ENCODE measurements around the gene NTN4. TPM values are rescaled to one million over a fixed set of nuclear protein-coding genes. Genes with fewer than 3 reads are reported as not detected.

NTN4 gene
- polyA plus RNA-seq, 1 donor (not counting 4 experiments of a cell fraction or from before 2014, with no cell fraction given), result 8.3 TPM

- H3K4me1 ChIP-seq (ENCODE audit: control insufficient read depth, extremely low read depth, insufficient read depth, low read length), result peaks cover 12% of the 10 kb centered on the region
- H3K4me2 ChIP-seq (ENCODE audit: control insufficient read depth, extremely low read depth, insufficient read depth, low read depth, low read length), result peak overlapping the region; percentile 25
- peak overlapping the region; percentile 36 for H2AFZ ChIP-seq (ENCODE audit: control insufficient read depth, low read length)
- H3K9me3 ChIP-seq (ENCODE audit: control insufficient read depth, low read depth, low read length), result no peaks in the 10 kb centered on the region
- FAIRE-seq (no peak), DNase-seq (ENCODE audit: low read depth, low spot score) (no peak)
- no peak for TF ChIP-seq EZH2 (IDR thresholded peaks at IDR 0.05; ENCODE audit: low read length)
- TF ChIP-seq, protein P1, sequence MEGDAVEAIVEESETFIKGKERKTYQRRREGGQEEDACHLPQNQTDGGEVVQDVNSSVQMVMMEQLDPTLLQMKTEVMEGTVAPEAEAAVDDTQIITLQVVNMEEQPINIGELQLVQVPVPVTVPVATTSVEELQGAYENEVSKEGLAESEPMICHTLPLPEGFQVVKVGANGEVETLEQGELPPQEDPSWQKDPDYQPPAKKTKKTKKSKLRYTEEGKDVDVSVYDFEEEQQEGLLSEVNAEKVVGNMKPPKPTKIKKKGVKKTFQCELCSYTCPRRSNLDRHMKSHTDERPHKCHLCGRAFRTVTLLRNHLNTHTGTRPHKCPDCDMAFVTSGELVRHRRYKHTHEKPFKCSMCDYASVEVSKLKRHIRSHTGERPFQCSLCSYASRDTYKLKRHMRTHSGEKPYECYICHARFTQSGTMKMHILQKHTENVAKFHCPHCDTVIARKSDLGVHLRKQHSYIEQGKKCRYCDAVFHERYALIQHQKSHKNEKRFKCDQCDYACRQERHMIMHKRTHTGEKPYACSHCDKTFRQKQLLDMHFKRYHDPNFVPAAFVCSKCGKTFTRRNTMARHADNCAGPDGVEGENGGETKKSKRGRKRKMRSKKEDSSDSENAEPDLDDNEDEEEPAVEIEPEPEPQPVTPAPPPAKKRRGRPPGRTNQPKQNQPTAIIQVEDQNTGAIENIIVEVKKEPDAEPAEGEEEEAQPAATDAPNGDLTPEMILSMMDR (optimal IDR thresholded peaks at IDR 0.05 in 1 of 3, IDR thresholded peaks at IDR 0.05 in 1 of 3, conservative IDR thresholded peaks at IDR 0.05 in 1 of 3; ENCODE audit: extremely low read depth in 1 of 3, insufficient read depth in 2 of 3, low read length in 3 of 3), result no peak
- H3K9ac ChIP-seq (ENCODE audit: control insufficient read depth, extremely low read depth, insufficient read depth, low read length), result no peak overlapping the region
- H3K79me2 ChIP-seq (ENCODE audit: control insufficient read depth, insufficient read depth, low read length), result no peaks in the 10 kb centered on the region
- no peak overlapping the region for H3K4me3 ChIP-seq (ENCODE audit: control insufficient read depth in 2 of 3, extremely low read depth in 1 of 3, insufficient read depth in 2 of 3, low read depth in 1 of 3, low read length in 3 of 3)
- H3K27ac ChIP-seq (ENCODE audit: control insufficient read depth, insufficient read depth, low read length), result peak overlapping the region; percentile 7
- no peaks in the 10 kb centered on the region for H4K20me1 ChIP-seq (ENCODE audit: control insufficient read depth, extremely low read depth, insufficient read depth, low read length)
- H3K36me3 ChIP-seq (ENCODE audit: control insufficient read depth in 2 of 2, extremely low read depth in 1 of 2, insufficient read depth in 2 of 2, low read length in 2 of 2), result no peaks in the 10 kb centered on the region
- dilution Hi-C loops (cut with MboI; ENCODE audit: extremely low pct_ligation_motif_present, low sequenced_read_pairs), result no loop called here
- no peaks in the 10 kb centered on the region for H3K27me3 ChIP-seq (ENCODE audit: control insufficient read depth, extremely low read depth, insufficient read depth, low read length)
- no peaks in the 10 kb centered on the region for H3K9me1 ChIP-seq (ENCODE audit: control insufficient read depth, extremely low read depth, insufficient read depth, low read length)
Measured at GRCh38 chr12:95701275-95701674, 89.3 kb downstream of the NTN4 start.

GRCh38 chr12:95700316-95700785 lies 90.2 kb downstream of the NTN4 start:
- Histone ChIP-seq H2AFZ (ENCODE audit: control insufficient read depth, low read length) (no peak overlapping the region), H3K36me3 (ENCODE audit: control insufficient read depth in 2 of 2, extremely low read depth in 1 of 2, insufficient read depth in 2 of 2, low read length in 2 of 2) (no peaks in the 10 kb centered on the region), H3K4me3 (ENCODE audit: control insufficient read depth in 2 of 3, extremely low read depth in 1 of 3, insufficient read depth in 2 of 3, low read depth in 1 of 3, low read length in 3 of 3) (no peak overlapping the region), H3K9me1 (ENCODE audit: control insufficient read depth, extremely low read depth, insufficient read depth, low read length) (no peaks in the 10 kb centered on the region), H3K9ac (ENCODE audit: control insufficient read depth, extremely low read depth, insufficient read depth, low read length) (no peak overlapping the region), H3K79me2 (ENCODE audit: control insufficient read depth, insufficient read depth, low read length) (no peaks in the 10 kb centered on the region), H3K27me3 (ENCODE audit: control insufficient read depth, extremely low read depth, insufficient read depth, low read length) (no peaks in the 10 kb centered on the region), H3K4me1 (ENCODE audit: control insufficient read depth, extremely low read depth, insufficient read depth, low read length) (peaks cover 12% of the 10 kb centered on the region), H3K4me2 (ENCODE audit: control insufficient read depth, extremely low read depth, insufficient read depth, low read depth, low read length) (no peak overlapping the region), H4K20me1 (ENCODE audit: control insufficient read depth, extremely low read depth, insufficient read depth, low read length) (no peaks in the 10 kb centered on the region), H3K27ac (ENCODE audit: control insufficient read depth, insufficient read depth, low read length) (no peak overlapping the region), H3K9me3 (ENCODE audit: control insufficient read depth, low read depth, low read length) (no peaks in the 10 kb centered on the region)
- dilution Hi-C loops (cut with MboI; ENCODE audit: extremely low pct_ligation_motif_present, low sequenced_read_pairs), result no loop called here
- TF ChIP-seq, protein P1 (optimal IDR thresholded peaks at IDR 0.05 in 1 of 3, IDR thresholded peaks at IDR 0.05 in 1 of 3, conservative IDR thresholded peaks at IDR 0.05 in 1 of 3; ENCODE audit: extremely low read depth in 1 of 3, insufficient read depth in 2 of 3, low read length in 3 of 3), result no peak
- no peak for TF ChIP-seq EZH2 (IDR thresholded peaks at IDR 0.05; ENCODE audit: low read length)
- DNase-seq (ENCODE audit: low read depth, low spot score) (no peak), FAIRE-seq (no peak)
